Measurements from ENCODE around the gene MYH13. TPM values are rescaled to one million over a fixed set of nuclear protein-coding genes. Genes with fewer than 3 reads are reported as not detected.

The MYH13 gene
- total RNA-seq, 2 experiments from 2014 or later = not detected

GRCh38 chr17:10309003-10309974 is 63.5 kb downstream of the MYH13 start:
- Mint-ChIP-seq H3K27ac (no peak overlapping the region), H3K9me3 (no peaks in the 10 kb centered on the region), H3K36me3 (ENCODE audit: low read depth) (no peaks in the 10 kb centered on the region), H3K4me3 (no peak overlapping the region), H3K27me3 (no peaks in the 10 kb centered on the region), H3K4me1 (ENCODE audit: low read depth) (no peaks in the 10 kb centered on the region)
- intact Hi-C loops (cut with DNase I, micrococcal nuclease) = no loop called here
- no peak for TF ChIP-seq CTCF (IDR thresholded peaks at IDR 0.05)
- Histone ChIP-seq H3K27me3 (ENCODE audit: control insufficient read depth in 1 of 2, insufficient read depth in 2 of 2, low read length in 2 of 2) (peaks cover 0 to 5% of the 10 kb centered on the region in 2 experiments), H3K27ac (ENCODE audit: low read depth in 1 of 2, low read length in 2 of 2) (no peak overlapping the region), H3K4me1 (ENCODE audit: insufficient read depth, low read length) (no peaks in the 10 kb centered on the region), H3K36me3 (ENCODE audit: insufficient read depth, low read length) (no peaks in the 10 kb centered on the region), H3K4me3 (ENCODE audit: low read length) (no peak overlapping the region), H3K9me3 (ENCODE audit: control insufficient read depth in 1 of 2, insufficient read depth in 1 of 2, low read length in 2 of 2) (peaks cover 0 to 16% of the 10 kb centered on the region in 2 experiments)
- CTCF ChIA-PET = no interaction called here
- no peak for DNase-seq
- ATAC-seq (ENCODE audit: poor library complexity) = no peak
- POLR2A ChIA-PET = no interaction called here

- no peak for TF ChIP-seq CTCF (IDR thresholded peaks at IDR 0.05)
- POLR2A ChIA-PET = no interaction called here
- H3K4me3 Mint-ChIP-seq = no peak overlapping the region
- H3K4me1 Mint-ChIP-seq (ENCODE audit: low read depth) = no peaks in the 10 kb centered on the region
- no peaks in the 10 kb centered on the region for H3K9me3 Mint-ChIP-seq
- peaks cover 0 to 5% of the 10 kb centered on the region in 2 experiments for H3K27me3 ChIP-seq (ENCODE audit: control insufficient read depth in 1 of 2, insufficient read depth in 2 of 2, low read length in 2 of 2)
- H3K4me1 ChIP-seq (ENCODE audit: insufficient read depth, low read length) = no peaks in the 10 kb centered on the region
- H3K36me3 Mint-ChIP-seq (ENCODE audit: low read depth) = no peaks in the 10 kb centered on the region
- no peak overlapping the region for H3K27ac Mint-ChIP-seq
- intact Hi-C loops (cut with DNase I, micrococcal nuclease) = no loop called here
- H3K36me3 ChIP-seq (ENCODE audit: insufficient read depth, low read length) = no peaks in the 10 kb centered on the region
- CTCF ChIA-PET = no interaction called here
- ATAC-seq (ENCODE audit: poor library complexity) (no peak), DNase-seq (no peak)
- H3K27me3 Mint-ChIP-seq = no peaks in the 10 kb centered on the region
- peaks cover 0 to 20% of the 10 kb centered on the region in 2 experiments for H3K9me3 ChIP-seq (ENCODE audit: control insufficient read depth in 1 of 2, insufficient read depth in 1 of 2, low read length in 2 of 2)
- no peak overlapping the region for H3K4me3 ChIP-seq (ENCODE audit: low read length)
- H3K27ac ChIP-seq (ENCODE audit: low read depth in 1 of 2, low read length in 2 of 2) = no peak overlapping the region
These were observed 66.2 kb downstream of the MYH13 start for GRCh38 chr17:10306585-10306984.

- intact Hi-C loops (cut with DNase I, micrococcal nuclease) = no loop called here
- Mint-ChIP-seq H3K27me3 (no peaks in the 10 kb centered on the region), H3K4me1 (ENCODE audit: low read depth) (no peaks in the 10 kb centered on the region), H3K4me3 (no peak overlapping the region), H3K27ac (no peak overlapping the region), H3K9me3 (no peaks in the 10 kb centered on the region), H3K36me3 (ENCODE audit: low read depth) (no peaks in the 10 kb centered on the region)
- ChIA-PET POLR2A (no interaction called here), CTCF (no interaction called here)
- no peak for TF ChIP-seq CTCF (IDR thresholded peaks at IDR 0.05)
- DNase-seq (no peak), ATAC-seq (ENCODE audit: poor library complexity) (no peak)
- H3K27ac ChIP-seq (ENCODE audit: low read depth in 1 of 2, low read length in 2 of 2) = no peak overlapping the region
- H3K27me3 ChIP-seq (ENCODE audit: control insufficient read depth in 1 of 2, insufficient read depth in 2 of 2, low read length in 2 of 2) = peaks cover 0 to 5% of the 10 kb centered on the region in 2 experiments
- peaks cover 0 to 22% of the 10 kb centered on the region in 2 experiments for H3K9me3 ChIP-seq (ENCODE audit: control insufficient read depth in 1 of 2, insufficient read depth in 1 of 2, low read length in 2 of 2)
- H3K36me3 ChIP-seq (ENCODE audit: insufficient read depth, low read length) = no peaks in the 10 kb centered on the region
- H3K4me3 ChIP-seq (ENCODE audit: low read length) = no peak overlapping the region
- H3K4me1 ChIP-seq (ENCODE audit: insufficient read depth, low read length) = no peaks in the 10 kb centered on the region
These were observed 67.4 kb downstream of the MYH13 start for GRCh38 chr17:10305398-10305797.

Measured in CD4-positive, alpha-beta T cell (primary cell).